ENCODE measurements around the gene SLC43A1.
"Not testable (repeated sequence)": the region's sequence is repeated elsewhere in the genome, so short reads cannot be mapped to it uniquely, and the experiment has no call there.

SLC43A1 gene

GRCh38 chr11:57515332-57516060 is at the start of gene SLC43A1:
Gene SLC43A1 (minus strand): TSS chr11:57515702. CDS start chr11:57514111, 1,591 bp downstream.
- DNase-seq (ENCODE audit: low read depth in 2 of 2), result peak in 1 of 2 donors; percentile 19

- no peak for DNase-seq (ENCODE audit: low read depth in 2 of 2)
Measured at GRCh38 chr11:57562596-57562995, 47.1 kb upstream of the SLC43A1 start.

DNA sequence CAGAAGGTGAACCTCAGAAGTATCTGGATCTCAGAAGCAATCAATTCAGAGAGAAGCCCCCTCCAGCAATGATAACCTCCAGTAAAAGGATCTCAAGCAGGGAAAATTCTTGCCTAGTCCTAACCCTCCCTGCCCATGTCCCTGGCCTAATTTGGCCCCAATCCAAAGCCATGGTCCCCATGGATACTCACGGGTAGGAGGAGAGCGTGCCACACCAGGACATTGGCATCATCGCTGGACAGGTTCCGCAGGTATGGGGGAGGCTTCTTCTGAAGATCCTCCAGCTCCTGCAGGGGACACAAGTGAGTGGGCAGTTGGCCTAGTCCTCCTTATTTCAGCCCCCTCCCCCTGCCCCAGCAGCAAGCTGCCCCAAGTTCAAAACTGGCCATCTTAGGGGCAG is 44.6 kb upstream of the SLC43A1 start:
- no peak for DNase-seq (ENCODE audit: low read depth in 2 of 2)

DNA sequence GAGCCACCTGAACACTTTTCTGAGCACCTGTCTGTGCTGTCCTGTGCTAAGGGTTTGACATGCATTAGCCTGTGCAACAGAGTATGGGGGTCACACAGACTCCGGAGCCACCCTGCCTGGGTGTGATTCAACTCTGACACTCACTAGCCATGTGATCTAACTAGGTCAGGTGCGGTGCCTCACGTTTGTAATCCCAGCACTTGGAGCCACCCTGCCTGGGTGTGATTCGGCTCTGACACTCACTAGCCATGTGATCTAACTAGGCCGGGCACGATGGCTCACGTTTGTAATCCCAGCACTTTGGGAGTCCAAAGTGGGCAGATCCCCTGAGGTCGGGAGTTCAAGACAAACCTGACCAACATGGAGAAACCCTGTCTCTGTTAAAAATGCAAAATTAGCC is 40.5 kb upstream of the SLC43A1 start:
- no peak for DNase-seq (ENCODE audit: low read depth in 2 of 2)

- no peak for DNase-seq (ENCODE audit: low read depth in 2 of 2)
Measured at GRCh38 chr11:57555393-57555792, 39.9 kb upstream of the SLC43A1 start.

DNA sequence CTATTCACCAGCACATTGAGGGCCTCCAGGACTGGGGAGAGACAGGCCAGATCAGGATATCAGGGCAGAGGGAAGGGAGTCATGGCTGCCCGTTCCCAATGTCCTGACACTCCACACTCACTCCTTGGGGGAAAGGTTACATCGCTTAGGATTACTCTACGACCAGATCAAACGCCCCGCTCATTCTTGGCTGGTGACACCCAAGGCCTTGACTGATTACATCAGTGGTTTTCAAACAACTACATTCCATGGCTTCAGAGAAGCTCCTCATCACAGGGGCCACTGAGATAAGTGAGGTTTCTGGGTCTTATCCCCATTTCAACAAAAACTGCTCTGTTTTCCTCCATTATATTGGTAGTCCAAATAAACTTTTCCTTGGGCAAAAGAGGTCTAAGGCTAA is 37.0 kb upstream of the SLC43A1 start:
- DNase-seq (ENCODE audit: low read depth in 2 of 2), result no peak

DNA sequence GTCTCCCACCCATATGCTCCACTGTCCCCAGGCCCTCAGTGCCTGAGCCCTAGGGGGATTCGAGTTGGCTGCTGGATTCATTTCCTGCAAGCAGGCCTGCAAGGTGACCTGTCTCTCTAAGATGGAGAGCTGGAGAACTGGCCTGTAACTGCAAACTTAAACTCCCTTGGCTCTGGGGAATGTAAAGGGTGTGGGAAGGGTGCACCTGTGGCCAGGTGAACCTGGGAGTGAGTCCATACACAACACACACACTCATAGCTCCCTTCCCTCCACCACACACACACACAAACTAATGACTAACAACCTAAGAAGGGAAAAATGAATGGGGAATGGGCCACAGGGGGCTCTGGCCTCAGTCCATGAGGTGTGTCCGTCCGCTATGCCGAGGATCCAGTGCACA is 36.4 kb upstream of the SLC43A1 start:
- DNase-seq (ENCODE audit: low read depth in 2 of 2), result no peak

GRCh38 chr11:57549983-57550382 is 34.5 kb upstream of the SLC43A1 start:
- no peak for DNase-seq (ENCODE audit: low read depth in 2 of 2)

DNA sequence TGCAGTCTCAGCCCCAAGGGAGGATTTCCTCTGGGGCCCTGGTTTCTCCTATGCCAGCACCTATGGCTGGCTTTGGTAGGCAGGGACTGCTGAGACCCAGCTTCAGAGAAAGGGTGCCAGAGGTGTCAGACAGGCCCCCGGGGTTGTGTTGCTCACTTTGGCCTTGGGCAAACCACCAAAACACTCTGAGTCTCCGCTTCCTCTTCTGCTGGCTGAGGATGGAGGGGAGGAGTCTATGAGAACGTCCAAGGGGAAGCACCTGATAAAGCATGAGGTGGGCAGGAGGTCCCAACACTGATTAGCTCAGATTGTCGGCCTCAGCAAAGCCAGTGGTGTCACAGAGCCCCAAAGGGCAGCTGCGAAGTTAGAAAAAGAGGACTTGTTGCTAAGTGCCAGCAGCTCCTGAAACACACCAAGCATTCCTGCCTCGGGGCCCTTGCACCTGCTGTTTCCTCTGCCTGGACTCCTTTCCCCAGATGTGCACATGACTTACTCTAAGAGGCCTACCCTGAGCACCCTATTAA is 32.4 kb upstream of the SLC43A1 start:
- no peak for DNase-seq (ENCODE audit: low read depth in 2 of 2)

DNA sequence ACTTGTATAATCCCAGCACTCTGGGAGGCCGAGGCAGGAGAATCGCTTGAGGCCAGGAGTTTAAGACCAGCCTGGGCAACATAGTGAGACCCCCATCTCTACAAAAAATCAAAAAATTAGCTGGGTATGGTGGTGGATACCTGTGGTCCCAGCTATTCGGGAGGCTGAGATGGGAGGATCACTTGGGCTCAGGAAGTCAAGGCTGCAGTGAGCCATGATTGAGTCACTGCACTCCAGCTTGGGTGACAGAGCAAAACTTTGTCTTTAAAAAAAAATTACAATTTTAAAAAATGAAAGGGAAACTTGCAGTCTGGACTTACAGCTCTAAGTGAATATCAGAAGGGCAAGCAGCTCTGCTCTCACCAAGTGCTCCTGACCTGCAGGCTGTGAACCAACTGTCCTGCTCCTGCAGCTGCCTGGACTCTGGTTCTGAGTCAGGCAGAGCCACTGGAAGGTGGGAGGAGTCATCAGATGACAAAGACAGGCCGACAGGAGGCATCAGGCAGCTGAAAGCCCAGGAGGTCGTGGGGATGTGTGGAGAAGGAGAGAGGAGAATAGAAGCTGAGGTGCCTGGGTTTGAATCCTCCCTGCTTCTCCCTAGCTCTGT is 31.5 kb upstream of the SLC43A1 start:
- DNase-seq (ENCODE audit: low read depth in 2 of 2), result no peak

DNA sequence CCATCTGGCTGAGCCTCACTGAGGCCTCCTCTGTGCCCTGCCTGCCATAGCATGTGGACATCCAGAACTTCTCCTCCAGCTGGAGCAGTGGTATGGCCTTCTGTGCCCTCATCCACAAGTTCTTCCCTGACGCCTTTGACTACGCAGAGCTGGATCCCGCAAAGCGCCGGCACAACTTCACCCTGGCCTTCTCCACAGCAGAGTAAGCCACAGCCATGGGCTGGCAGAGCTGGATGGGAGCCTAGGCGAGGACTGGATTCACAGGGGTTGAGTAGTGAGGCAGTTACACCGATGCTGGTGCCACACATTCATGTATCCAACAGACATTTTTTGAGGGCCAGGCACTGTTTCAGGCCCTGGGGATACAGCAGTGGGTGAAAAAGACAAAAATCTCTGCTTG is 30.9 kb upstream of the SLC43A1 start:
- DNase-seq (ENCODE audit: low read depth in 2 of 2), result no peak

GRCh38 chr11:57545883-57546282 is 30.4 kb upstream of the SLC43A1 start:
- DNase-seq (ENCODE audit: low read depth in 2 of 2), result no peak

- no peak for DNase-seq (ENCODE audit: low read depth in 2 of 2)
Measured at GRCh38 chr11:57544566-57544965, 29.1 kb upstream of the SLC43A1 start.

DNA sequence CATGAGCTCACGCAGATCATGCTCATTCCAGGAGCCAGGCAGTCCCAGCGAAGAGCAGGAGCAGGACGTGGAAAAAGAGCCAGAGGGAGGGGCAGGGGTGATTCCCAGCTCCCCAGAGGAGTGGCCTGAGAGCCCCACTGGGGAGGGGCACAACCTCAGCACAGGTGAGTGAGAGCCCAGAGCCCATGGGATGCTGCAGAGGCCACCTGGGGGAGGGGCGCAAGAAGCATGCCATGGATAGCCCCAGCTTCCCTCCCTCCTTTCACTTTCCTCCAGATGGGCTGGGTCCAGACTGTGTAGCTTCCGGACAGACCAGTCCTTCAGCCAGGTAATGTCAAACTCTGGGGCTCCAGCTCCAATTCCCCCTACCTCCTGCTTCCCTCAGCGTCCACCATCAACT is 28.1 kb upstream of the SLC43A1 start:
- DNase-seq (ENCODE audit: low read depth in 2 of 2), result no peak

DNA sequence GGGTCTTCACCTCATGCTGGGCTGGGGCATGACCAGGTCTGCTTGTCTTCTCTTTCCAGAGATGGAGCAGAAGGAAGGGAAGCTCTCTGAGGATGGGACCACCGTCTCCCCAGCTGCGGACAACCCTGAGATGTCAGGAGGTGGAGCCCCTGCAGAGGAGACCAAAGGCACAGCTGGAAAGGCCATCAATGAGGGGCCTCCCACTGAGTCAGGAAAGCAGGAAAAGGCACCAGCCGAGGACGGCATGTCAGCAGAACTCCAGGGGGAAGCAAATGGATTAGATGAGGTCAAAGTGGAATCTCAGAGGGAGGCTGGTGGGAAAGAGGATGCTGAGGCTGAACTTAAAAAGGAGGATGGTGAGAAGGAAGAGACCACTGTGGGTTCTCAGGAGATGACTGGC is 27.1 kb upstream of the SLC43A1 start:
- no peak for DNase-seq (ENCODE audit: low read depth in 2 of 2)

DNA sequence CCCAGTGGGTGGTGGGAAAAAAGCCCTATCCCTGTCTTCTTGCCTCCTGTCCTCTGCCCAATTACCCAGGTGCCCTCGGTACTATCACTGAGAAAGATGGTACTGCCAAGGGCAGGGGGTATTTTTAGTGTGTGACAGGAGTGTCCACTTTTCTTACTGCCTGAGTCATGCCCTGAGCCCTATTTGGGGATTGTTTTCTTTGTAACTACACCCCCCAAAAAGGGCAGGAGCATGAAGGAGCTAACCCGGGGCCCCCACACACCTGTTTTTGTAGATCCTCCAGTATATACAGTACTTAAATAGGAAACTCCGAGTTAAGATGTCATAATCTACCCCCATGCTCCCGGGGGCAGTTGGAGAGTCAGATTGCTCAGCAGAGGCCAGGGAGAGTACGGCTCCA is 25.7 kb upstream of the SLC43A1 start:
- DNase-seq (ENCODE audit: low read depth in 2 of 2), result no peak

GRCh38 chr11:57539342-57539741 is 23.8 kb upstream of the SLC43A1 start:
- DNase-seq (ENCODE audit: low read depth in 2 of 2), result no peak

DNA sequence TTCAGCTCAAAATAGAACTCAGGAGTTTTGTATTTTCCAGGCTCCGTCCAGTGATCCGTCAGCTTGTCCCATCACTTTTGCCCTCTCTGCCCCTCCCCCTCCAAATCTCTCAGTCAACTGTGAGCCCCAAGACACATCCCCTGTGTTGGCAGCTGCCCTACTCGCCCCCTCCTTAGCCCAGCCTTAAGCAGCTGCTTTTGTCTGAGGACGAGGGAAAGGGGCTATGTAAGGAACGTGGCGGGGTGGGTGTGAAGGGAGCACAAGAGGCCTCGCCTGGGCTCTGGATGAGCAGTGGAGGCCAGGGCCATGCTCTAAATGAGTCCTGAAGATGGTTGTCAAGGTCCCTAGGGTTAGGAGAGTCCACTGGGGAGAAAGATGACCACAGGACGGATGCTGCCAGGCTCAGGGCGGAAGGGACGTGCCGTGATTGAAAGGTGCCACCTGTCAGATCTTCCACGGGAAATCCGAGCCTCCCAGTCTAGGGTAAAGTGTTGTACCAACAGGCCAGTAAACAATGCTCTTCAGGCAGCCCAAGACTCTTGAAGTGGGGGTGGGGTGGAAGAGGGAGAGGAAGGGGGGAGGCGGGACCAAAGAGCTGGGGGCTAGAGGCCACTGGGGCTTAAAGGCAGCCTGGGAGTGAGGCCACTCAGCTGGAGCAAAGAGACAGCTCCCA is 21.6 kb upstream of the SLC43A1 start, which contains the start of gene SMTNL1:
SMTNL1 (plus strand) TSS at position 649 of the 673 bp plus-strand sequence. CDS start 5,048 bp downstream, outside the sequence.
- no peak for DNase-seq (ENCODE audit: low read depth in 2 of 2)

DNA sequence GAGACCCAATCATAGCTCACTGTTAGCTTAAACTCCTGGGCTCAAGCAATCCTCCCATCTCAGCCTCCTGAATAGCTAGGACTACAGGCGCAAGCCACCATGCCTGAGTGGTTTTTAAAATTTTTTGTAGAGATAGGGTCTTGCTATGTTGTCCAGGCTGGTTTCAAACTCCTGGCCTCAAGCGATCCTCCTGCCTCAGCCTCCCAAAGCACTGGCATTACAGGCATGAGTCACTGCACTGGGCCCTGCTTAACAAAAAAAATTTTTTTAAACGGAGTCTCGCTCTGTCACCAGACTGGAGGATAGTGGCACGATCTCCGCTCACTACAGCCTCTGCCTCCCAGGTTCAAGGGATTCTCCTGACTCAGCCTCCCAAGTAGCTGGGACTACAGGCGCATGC is 18.9 kb upstream of the SLC43A1 start:
- DNase-seq (ENCODE audit: low read depth in 2 of 2), result not testable (repeated sequence)

- peak; percentile 80 to 86 for DNase-seq (ENCODE audit: low read depth in 2 of 2)
Measured at GRCh38 chr11:57530596-57531507, 15.3 kb upstream of the SLC43A1 start, which contains the start of gene TIMM10. Gene TIMM10 (minus strand): TSS chr11:57530754. CDS start chr11:57530189, 565 bp downstream.

GRCh38 chr11:57530215-57530595 is 14.7 kb upstream of the SLC43A1 start:
- no peak for DNase-seq (ENCODE audit: low read depth in 2 of 2)
